Fibroblast of skin of left biceps (primary cell): Measurements from ENCODE around the gene ZZZ3.
"Not testable (repeated sequence)": the region's sequence is repeated elsewhere in the genome, so short reads cannot be mapped to it uniquely, and the experiment has no call there.

Experiments
- DNase-seq, 2 experiments: peaks; one replicate each; pipeline ENCODE4 v3.0.0-alpha.2; 2013; ENCODE audit warnings: low read depth in 2 of 2

ZZZ3 gene

DNA sequence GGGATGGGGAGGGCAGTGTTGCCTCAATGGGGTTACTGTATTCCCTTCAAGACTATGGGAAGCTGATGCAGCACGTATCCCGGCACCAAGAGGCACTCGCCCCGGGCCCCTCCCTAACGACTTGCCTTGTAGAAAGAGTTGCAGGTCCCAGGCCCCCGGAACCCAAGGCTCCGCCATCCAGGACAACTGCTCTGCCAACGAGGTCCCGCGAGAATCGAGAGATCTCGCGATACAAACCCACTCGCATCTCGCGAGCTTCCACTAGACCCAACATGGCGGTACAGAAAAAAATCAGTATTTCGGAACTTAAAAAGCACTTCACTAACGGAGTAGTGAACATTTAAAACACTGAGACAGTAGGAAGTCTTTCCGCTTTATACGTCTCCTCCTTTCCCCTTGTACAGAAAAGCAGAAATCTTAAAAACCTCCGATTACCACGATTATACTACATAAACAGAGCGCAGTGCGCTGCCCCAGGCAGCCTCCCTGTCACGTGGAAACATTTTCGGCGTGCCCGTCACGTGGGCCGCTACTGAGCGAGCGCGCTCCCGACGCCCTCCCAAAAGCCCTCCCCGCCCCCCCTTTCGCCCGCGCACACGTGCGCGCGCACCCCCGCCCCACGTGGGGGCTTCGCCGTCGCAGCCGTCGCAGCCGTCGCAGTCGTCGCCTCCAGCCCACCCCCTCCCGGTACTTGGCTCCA, at the start of gene ZZZ3:
Gene ZZZ3 (minus strand): TSS at position 199 of the 700 bp plus-strand sequence. CDS start 49,304 bp downstream, outside the sequence.
- DNase-seq: peak; percentile 89 to 90

DNA sequence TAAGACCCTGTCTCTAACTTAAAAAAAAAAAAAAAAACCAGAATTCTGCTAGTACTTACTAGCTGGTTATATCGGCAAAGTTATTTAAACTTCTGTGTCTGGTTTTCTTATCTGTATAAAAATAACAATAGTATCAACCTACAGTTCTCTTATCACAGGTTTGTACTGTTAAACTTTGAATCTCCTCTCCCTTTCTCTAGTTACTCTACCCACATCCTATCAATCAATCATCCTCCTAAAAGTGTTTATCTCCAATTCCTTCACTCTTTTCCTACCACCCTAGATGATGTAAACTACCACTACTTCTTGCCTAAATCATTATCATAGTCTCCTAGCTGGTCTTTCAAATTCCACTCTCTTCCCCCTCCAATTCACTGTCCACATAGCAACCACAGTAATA, 49.6 kb upstream of the ZZZ3 start:
- no peak for DNase-seq

DNA sequence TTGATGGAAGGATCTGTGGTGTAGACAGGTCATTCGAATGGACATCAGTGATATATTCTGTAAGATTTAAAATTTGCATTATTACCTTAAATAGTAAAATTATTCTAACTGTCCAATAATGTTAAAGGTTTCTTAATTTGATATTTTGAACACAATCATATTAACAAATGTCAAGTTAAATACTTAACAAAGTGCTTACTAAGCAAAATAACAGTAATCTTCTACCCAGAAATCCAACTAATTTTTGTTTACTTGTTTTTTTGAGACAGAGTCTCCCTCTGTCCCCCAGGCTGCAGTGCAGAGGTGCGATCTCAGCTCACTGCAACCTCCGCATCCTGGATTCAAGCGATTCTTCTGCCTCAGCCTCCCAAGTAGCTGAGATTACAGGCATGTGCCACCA, 43.2 kb upstream of the ZZZ3 start:
- no peak for DNase-seq

DNA sequence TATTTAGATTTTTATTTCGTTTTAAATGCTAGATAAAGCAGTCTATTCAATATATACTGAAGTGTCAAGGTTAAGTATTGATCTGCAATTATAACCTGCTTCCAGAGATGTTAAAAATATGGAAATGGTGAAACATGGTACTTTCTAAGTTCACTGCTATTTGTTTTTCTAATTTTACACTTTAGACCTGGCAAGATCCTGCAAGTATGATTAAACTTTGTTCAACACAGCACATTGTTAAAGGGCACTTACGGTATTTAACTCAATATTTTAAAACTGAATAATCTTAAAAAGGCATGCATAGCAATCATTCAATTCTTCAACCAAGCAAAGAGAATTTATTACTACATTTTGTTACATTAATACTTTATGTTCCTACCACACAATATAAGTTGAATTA, 35.7 kb upstream of the ZZZ3 start:
- DNase-seq: no peak

DNA sequence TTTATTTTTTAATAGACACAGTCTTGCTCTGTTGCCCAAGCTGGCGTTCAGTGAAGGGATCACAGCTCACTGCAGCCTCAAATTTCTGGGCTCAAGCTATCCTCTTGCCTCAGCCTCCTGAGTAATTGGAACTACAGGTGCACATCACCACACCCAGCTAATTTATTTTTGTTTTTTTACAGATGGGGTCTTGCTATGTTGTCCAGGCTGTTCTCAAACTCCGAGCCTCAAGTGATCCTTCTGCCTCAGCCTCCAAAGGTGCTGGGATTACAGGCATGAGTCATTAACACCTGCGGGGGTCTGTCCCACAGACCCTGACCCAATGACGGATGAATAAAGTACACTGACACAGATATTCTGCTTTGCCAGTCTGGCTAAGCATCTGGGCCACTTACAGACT, 33.6 kb upstream of the ZZZ3 start:
- no peak for DNase-seq

DNA sequence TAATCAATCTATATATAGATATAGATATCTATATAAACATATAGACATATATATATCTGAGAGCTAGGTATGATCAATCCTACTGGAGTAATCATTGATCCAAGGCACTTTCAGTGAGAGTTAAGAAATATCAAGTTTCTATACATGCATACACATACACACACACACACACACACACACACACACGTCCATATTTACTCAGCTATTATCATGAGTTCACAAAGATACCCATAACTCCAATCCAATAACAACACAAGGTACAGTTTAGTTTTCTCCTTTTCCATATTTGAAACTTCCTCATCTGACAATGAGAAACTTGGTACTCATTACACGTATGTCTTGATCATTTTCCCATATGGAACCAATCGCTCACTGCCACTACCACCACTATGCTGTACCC, 27.3 kb upstream of the ZZZ3 start:
- no peak for DNase-seq

DNA sequence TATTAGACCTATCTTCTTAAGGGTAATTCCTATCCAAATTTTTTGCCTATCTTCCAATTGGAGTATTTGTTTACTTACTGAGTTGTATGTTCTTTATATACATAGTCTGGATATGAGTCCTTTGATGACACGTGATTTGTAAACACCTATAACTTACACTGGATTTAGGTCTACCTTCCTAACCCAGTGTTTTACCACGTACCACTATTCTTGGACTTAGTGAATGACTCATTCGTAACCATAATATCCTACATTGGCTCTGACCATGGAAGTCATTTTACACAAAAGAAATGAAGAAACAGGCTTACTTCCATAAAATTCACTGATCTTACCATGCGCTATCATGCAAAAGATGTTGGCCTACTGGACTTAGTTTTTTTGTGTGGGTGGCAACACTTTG, 23.9 kb upstream of the ZZZ3 start:
- DNase-seq: no peak

DNA sequence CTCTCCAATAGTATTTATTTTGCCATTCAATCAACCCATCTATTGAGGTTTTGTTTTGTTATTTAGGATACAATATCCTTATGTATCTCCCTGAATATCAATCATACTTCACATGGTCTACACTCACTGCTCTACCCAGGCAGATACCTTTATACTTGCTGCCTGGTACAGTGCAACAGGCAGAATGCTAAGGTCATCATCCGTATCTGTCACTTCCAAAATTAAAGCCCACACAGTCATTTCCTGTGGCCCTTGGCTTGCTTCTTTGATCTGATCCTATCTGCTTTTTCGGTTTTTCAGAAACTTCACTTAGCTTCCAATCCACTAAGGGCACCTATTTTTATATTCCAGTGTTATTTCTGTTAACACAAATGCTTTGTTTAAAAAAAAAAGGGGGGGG, 22.3 kb upstream of the ZZZ3 start:
- no peak for DNase-seq

DNA sequence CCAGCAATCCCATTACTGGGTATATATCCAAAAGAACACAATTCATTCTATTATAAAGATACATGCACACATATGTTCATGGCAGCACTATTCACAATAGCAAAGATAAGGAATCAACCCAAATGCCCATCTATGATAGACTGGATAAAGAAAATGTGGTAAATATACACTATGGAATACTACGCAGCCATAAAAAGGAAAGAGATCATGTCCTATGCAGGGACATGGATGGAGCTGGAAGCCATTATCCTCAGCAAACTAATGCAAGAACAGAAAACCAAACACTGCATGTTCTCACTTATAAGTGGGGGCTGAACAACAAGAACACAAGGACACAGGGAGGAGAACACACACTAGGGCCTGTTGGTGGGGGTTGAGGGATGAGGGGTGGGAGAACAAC, 17.2 kb upstream of the ZZZ3 start:
- not testable (repeated sequence) for DNase-seq

DNA sequence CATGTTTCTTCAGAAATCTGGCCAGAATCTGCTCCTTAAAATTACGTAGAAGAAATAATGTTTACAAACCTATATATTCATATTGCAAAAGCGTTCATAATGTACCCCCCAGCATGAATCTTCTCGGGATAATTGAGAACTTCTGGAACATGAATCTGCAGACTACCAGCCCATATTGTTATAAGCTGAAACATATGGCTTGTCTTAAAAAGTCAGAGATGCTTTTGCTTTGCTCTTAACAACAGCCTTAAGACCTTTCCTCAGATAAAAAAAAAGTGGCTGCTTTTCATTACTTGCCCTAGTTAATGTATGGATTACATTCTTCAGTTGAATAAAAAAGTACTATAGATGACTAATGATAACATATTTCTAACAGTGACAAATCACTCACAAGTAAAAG, 15.0 kb upstream of the ZZZ3 start:
- peak; percentile 52 to 53 for DNase-seq

DNA sequence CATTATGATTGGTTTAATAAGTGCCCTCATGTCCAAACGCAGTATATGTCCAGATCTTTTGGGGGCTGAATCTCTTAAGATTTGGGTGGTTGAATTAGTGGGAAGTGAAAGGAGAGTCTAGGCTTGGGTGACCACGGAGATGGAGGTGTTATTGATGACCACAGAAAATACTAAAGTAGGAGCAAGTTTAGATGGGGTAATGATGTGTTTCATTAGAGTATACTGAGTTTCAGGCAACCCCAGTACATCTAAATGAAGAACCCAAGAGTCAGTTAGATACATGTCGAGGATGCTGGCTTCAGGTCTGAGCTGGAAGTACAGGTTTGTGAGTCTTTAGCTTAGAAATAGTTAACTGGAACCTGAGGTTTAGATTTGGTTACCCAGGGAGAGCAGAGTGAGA, 6.5 kb upstream of the ZZZ3 start:
- DNase-seq: no peak

DNA sequence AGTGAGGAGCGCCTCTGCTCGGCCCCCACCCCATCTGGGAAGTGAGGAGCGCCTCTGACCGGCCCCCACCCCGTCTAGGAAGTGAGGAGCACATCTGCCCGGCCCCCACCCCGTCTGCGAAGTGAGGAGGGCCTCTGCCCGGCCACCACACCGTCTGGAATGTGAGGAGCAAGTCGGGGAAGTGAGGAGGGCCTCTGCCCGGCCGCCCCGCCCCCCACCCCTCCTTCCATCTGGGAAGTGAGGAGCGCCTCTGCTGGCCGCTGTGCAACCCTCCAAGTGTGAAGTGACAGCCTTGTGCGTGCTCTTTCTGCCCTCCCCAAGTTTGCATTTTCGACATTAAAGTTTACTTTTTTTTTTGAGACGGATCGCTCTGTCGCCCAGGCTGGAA, 5.1 kb upstream of the ZZZ3 start:
- DNase-seq: no peak

DNA sequence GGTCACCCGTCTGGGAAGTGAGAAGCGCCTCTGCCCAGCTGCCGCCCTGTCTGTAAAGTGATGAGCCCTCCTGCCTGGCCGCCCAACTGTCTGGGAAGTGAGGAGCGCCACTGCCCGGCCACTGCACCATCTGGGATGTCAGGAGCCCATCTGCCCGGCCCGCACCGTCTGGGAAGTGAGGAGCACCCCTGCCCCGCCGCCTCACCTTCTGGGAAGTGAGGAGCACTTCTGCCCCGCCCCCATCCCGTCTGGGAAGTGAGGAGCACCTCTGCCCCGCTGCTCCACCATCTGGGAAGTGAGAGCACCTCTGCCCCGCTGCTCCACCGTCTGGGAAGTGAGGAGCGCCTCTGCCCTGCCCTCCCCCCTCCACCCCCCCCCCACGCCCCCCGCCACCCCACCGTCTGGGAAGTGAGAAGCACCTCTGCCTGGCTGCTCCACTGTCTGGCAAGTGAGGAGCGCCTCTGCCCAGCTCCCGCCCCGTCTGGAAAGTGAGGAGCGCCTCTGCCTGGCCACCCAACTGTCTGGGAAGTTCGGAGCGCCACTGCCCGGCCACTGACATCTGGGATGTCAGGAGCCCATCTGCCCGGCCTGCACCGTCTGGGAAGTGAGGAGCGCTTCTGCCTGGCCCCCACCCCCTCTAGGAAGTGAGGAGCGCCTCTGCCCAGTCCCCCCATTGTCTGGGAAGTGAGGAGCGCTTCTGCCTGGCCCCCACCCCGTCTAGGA, 4.5 kb upstream of the ZZZ3 start:
- no peak for DNase-seq

DNA sequence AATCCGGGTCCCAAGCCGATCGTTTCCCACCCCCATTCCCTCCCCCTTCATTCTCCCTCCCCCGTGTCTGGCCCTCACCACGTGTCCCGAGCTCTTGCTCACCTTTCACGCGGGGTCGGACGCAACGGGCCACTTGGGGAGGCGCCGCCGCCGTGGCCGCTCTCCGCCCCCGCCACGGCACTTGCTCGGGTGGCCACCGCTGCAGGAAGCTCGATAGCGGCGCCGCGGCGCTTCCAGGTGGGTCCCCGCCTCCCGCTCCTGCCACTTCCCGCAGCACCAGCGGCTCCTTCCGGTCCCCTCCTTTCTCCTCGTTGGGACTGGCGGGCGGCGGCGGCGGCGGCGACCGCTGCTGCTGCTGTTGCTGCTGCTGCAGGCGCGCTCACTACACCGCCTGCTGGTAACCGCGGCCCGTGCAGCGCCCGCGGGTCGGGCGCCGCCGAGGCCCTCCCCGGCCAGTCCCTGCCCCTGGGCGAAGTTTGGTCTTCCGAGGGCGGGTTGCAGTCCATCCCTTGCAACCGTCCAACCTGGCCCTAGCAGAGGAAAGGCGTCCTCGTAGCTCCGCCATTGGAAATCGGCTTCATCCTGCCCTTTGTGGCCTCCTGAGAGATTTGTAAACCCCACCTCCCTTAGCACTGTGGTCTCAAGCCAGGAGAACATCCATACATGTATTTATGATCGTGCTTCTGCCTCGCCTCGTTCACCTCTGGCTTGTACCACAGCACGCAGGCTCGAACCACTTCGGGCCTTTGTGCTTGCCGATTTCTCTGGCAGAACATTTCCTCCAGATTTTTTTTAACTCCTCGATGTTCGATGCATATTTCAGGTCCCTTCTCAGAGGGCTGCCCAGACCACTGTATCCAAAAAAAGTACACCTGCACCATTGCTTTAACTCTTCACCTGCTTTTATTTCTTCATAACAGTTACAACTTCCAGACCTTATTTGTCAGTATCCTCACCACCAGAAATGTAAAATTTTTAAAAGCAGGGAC, 996 bp upstream of the ZZZ3 start:
- DNase-seq: peak; percentile 81 to 87

DNA sequence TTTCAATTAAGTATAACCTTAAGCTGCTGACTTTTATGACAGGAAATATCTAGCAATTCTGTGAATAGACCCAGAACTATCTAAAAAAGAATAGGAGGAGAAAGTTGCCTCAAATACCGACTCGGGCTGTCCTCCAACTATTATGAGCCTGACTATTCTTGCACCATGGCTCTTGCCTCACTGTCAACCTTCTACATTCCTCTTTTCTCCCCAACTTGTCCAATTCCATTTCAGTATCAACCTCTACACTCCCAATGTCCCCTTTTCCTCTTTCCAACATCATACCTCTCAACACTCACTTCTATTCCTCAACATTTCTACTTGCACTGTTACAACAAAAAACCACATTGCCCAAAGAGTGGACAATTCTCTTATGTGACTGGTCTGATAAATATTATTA, 2.3 kb downstream of the ZZZ3 start:
- no peak for DNase-seq

DNA sequence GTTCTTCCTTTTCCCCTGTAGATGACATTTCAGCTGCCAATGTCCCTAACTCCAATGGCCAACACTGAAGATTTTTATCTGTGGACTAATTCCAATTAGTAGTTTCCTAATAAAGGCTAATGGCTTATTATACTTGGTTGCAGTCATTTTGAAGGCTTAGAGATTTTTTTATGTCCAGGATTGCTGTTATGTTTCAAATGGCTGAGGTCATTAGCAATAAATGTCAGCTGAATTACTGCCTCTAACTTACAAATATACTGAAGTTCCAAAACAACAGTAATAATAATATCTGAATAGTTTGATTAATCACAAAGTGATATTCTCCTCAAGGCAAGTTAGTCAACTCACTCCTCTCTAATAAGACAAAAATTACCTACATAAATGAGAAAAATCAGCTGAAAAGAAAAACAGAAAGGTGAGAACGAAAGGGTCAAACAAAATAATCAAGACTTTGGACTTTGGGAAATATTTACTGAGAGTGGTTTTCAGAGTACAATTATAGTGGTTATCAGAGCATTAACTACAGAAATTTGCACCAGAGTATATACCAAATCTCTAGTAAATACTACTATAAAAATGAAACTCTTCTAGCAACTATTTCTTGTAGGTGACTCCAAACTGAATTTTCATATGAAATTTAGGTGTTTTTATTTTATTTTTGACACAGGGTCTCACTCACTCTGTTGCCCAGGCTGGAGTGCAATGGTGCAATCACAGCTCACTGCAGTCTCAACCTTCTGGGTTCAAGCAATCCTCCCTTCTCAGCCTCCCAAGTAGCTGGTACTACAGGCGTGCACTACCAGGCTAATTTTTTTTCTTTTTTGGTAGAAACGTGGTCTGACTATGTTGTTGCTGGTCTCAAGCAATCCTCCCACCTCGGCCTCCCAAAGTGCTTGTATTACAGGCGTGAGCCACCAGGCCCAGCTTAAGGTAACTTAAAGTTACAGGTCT, 3.5 kb downstream of the ZZZ3 start:
- no peak for DNase-seq

DNA sequence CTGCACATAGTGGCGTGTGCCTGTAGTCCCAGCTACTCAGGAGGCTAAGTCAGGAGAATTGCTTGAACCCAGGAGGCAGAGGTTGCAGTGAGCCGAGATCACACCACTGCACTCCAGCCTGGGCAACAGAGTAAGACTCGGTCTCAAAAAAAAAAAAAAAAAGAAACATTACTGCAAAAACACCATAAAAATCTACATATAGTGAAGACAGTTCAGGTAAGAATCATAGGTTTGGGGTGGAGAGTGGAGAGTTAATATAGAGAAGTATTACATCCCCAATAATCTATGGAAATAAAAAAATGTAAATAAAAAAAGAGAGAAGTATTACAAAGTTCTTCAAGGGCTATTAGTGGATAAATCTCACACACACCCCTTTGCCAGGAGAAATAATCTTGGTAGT, 7.7 kb downstream of the ZZZ3 start:
- DNase-seq: not testable (repeated sequence)

DNA sequence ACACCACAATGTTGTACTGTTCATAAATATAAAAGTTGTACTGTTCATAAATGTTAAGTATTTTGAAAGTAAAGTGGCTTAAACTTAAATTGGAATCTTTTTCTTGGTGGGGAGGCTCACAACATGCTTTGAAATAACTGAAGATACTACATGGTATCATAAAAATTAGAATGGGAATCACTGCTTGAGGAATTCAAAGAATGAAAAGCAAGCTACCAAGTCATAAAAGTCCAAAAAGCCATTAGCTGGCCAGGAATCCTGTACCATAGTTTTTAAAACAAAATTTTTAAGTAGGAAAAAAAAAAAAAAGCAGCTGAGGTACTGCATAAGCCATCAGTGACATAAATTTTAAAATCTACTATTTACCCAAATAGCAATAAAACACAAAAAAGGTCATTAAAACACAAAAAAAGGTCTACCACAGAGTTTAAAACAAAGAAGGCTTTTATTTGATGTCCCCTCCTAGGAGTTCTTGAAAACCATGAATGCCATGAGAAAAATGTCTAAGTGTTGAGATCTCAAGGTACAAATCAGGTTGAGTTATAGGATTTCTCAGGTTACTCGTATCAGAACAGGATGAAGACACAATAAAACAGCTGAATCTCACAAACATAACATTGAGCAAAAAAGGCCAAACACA, 8.6 kb downstream of the ZZZ3 start:
- no peak for DNase-seq

DNA sequence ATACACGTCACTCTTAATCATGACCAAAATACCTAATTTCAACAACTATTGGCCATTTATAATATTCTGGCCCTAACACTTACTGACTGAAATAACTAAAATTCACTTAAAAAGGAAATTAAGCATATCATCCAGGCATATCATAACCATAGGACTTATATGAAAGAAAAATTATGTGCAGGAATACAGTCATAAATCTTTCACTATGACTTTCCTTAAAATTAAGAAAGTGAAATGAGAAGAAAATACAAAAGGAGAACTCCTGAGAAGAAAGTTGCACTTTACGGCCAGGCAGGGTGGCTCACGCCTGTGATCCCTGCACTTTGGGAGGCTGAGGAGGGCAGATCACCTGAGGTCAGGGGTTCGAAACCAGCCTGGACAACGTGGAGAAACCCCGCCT, 9.4 kb downstream of the ZZZ3 start:
- no peak for DNase-seq

DNA sequence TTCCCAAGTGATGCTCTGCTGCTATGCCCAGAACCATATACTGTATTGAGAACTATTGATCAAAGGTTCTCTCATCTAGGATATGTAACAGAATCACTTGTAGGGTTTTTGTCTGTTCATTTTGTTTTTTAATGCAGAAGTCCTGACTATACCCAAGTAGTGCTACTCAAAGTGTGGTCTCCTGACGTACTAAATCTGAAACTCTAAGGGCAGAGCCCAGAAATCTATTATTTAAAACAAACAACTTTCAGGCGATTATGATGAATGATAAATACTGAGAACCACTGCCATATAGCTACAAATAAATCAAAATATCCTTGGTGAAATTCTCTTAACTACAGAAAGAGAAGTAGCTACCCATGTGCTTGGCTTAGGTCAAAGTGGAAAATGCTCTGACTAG, 10.1 kb downstream of the ZZZ3 start:
- DNase-seq: no peak

DNA sequence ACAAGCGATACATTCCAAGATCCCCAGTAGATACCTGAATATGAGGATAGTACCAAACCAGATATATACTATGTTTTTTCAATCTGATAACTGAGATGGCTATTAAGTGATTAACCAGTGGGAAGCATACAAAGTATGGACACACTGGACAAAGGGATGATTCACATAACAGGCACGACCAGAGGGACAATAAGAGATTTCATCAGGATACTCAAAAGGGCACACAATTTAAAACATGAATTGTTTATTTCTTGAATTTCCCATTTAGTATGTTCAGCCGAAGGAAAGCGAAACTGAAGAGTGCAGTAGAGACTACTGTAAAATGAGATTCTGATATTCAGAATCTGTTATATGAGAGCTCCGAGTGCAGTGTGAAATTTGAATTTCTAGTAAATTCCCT, 10.6 kb downstream of the ZZZ3 start:
- DNase-seq: no peak
